Suppressor macrophage treated with lipopolysaccharide for 1 hour (primary cell): ENCODE data around the gene POU2AF3.

ENCODE experiments used
- DNase-seq, 3 donors: peaks; one replicate each; pipeline ENCODE4 v3.0.0-alpha.2; 2020 to 2022

Gene POU2AF3

GRCh38 chr11:111329306-111330204, 31.2 kb downstream of the POU2AF3 start:
- no peak for DNase-seq

GRCh38 chr11:111330234-111330893, 32.0 kb downstream of the POU2AF3 start:
- DNase-seq = no peak

GRCh38 chr11:111331711-111332479, 33.5 kb downstream of the POU2AF3 start:
- DNase-seq = no peak

- no peak for DNase-seq
Measured at GRCh38 chr11:111334532-111335502, 36.5 kb downstream of the POU2AF3 start.

GRCh38 chr11:111335549-111335948, 37.2 kb downstream of the POU2AF3 start:
- DNase-seq = no peak

GRCh38 chr11:111336062-111336461, 37.7 kb downstream of the POU2AF3 start:
- no peak for DNase-seq

- DNase-seq = no peak
Measured at GRCh38 chr11:111336582-111337256, 38.4 kb downstream of the POU2AF3 start.

GRCh38 chr11:111339758-111340388, 41.5 kb downstream of the POU2AF3 start:
- DNase-seq = no peak

GRCh38 chr11:111342329-111342728, 44.0 kb downstream of the POU2AF3 start:
- DNase-seq = no peak

GRCh38 chr11:111344032-111344431, 45.7 kb downstream of the POU2AF3 start:
- DNase-seq = no peak

GRCh38 chr11:111347002-111347722, 48.8 kb downstream of the POU2AF3 start:
- DNase-seq = peak in 2 of 3 donors; percentile 20 to 41

- peak; percentile 71 to 77 (median 76) for DNase-seq
Measured at GRCh38 chr11:111347723-111348115, 49.4 kb downstream of the POU2AF3 start.

- no peak for DNase-seq
Measured at GRCh38 chr11:111348147-111348546, 49.8 kb downstream of the POU2AF3 start.

- no peak for DNase-seq
Measured at GRCh38 chr11:111349191-111349695, 50.9 kb downstream of the POU2AF3 start.

- DNase-seq = no peak
Measured at GRCh38 chr11:111350811-111351210, 52.5 kb downstream of the POU2AF3 start.

GRCh38 chr11:111351374-111352055, 53.2 kb downstream of the POU2AF3 start:
- DNase-seq = peak; percentile 3 to 20 (median 11)

- no peak for DNase-seq
Measured at GRCh38 chr11:111352231-111352746, 53.9 kb downstream of the POU2AF3 start.

GRCh38 chr11:111352935-111353710, 54.8 kb downstream of the POU2AF3 start:
- peak in 1 of 3 donors; percentile 2 for DNase-seq
